HepG2 (cell line): ENCODE results near the gene PLEKHG5.

Experiments used
- CBX2 ChIP-seq, 2 experiments: fragments of 200-600 bp in 1 of 2; sonication (generic); formaldehyde crosslinking in 1 of 2; IDR thresholded peaks; 2 replicates each; pipeline versions ENCODE4 v1.7.0 to v1.8.1; 2018 to 2022; ENCODE audit warnings: low read depth in 2 of 2, low read length in 1 of 2, mild to moderate bottlenecking in 1 of 2, missing genetic modification reagents in 1 of 2
- JARID2 ChIP-seq: sonication (generic); formaldehyde crosslinking; IDR thresholded peaks from 2 replicates; pipeline ENCODE4 v1.8.1; 2023; ENCODE audit warnings: missing genetic modification reagents, inconsistent platforms; ENCODE audit not compliant: insufficient replicate concordance
- NFATC3 ChIP-seq: sonication (generic); formaldehyde crosslinking; IDR thresholded peaks from 2 replicates; pipeline ENCODE4 v1.5.1; 2020; ENCODE audit warnings: mild to moderate bottlenecking, missing genetic modification reagents
- TSC22D2 ChIP-seq: sonication (generic); formaldehyde crosslinking; IDR thresholded peaks from 2 replicates; pipeline ENCODE4 v1.5.1; 2020; ENCODE audit warnings: missing genetic modification reagents, mild to moderate bottlenecking, borderline replicate concordance
- TF ChIP-seq, protein P1 (sequence below): sonication (generic); formaldehyde crosslinking; IDR thresholded peaks from 2 replicates; pipeline ENCODE4 v1.5.0; 2020; ENCODE audit warnings: missing genetic modification reagents, mild to moderate bottlenecking, borderline replicate concordance

DNA sequence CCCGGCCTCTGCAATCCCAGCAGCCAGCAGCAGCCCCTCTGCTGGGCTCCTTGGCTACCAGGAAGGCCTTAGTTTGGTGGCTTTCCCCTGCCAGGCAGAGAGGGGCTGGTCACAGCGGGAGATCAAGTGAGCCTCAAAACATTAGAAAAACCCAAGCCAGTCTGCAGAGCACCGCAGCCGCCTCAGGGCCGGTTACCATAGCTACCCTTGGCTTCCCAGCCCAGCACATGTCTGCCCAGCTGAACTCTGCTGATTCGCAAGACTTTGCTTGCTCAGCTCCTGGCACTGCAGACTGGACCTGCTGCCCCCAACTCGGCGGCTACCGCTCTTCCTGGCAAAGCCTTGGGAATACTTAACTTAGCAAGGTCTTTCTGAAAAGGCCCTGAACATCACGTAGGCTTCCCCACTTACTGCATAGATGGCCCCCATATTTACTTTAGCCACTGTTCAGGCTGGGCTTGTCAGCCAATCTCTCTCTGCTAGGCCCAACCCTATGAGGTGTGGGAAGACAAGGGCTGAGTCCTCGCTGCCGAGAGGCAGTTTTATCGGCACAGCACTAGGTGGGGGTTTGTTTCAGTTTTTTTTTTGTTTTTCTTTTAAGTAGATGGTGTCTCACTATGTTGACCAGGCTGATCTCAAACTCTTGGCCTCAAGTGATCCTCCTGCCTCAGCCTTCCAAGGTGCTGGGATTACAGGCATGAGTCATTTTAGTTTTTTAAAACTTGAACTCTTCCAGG lies 28.6 kb upstream of the PLEKHG5 start:
- TF ChIP-seq JARID2 (CRISPR knock-in tag) (no peak), NFATC3 (CRISPR knock-in tag) (no peak), TSC22D2 (CRISPR knock-in tag) (no peak), CBX2 (IDR thresholded peaks at IDR 0.05; ENCODE audit: low read depth, low read length) (no peak), CBX2 (CRISPR knock-in tag; IDR thresholded peaks at IDR 0.05; ENCODE audit: low read depth) (no peak)
- TF ChIP-seq, protein P1, sequence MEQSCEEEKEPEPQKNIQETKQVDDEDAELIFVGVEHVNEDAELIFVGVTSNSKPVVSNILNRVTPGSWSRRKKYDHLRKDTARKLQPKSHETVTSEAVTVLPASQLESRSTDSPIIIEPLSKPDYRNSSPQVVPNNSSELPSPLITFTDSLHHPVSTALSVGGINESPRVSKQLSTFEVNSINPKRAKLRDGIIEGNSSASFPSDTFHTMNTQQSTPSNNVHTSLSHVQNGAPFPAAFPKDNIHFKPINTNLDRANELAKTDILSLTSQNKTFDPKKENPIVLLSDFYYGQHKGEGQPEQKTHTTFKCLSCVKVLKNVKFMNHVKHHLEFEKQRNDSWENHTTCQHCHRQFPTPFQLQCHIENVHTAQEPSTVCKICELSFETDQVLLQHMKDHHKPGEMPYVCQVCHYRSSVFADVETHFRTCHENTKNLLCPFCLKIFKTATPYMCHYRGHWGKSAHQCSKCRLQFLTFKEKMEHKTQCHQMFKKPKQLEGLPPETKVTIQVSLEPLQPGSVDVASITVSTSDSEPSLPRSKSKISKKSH = no peak
